ENCODE data around the gene HOXC5.
"Not testable (repeated sequence)": the region's sequence is repeated elsewhere in the genome, so short reads cannot be mapped to it uniquely, and the experiment has no call there.

Gene HOXC5

DNA sequence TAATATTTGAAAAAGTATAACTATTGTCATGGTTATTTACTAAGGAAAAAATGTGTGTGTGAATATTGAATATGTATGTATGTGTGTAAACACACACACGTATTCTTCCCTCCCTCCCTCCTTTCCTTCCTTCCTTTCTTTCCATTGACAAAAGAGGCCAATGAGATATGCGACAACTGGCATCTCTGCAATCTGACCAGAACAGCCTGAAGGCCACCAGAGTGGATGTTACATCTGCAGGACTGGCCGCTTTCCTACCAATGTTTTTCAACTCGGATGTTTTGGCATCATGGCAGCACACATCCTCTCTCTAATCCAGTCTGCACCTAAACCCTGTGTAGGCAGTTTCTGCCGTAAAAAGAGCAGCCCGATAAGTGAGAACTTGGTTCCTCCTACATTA, 41.5 kb downstream of the HOXC5 start:
- DNase-seq = no peak
- in situ Hi-C loops (cut with HindIII; ENCODE audit: low pct_ligation_motif_present, low pct_unique_long_range_greater_than_20kb, low sequenced_read_pairs) = no loop called here

DNA sequence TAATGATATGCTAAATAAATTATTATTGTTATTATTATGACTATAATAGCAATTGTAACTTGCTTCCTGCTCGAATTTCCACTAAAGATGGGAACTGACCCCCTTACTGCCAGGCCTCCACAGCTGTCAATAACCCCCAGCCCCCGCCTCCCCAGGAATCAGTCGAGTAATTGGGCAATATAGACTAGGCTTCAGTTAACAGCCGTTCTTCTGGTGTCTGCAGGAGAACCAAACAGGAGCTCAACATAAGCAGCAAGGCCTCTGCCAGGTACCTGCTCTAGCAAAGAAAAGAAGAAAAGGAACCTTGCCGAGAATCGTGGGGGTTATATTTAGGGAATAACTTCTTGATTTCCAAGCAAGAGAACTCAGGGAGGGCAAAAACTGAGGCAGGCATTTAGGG, 42.6 kb downstream of the HOXC5 start:
- DNase-seq = no peak
- in situ Hi-C loops (cut with HindIII; ENCODE audit: low pct_ligation_motif_present, low pct_unique_long_range_greater_than_20kb, low sequenced_read_pairs) = no loop called here

DNA sequence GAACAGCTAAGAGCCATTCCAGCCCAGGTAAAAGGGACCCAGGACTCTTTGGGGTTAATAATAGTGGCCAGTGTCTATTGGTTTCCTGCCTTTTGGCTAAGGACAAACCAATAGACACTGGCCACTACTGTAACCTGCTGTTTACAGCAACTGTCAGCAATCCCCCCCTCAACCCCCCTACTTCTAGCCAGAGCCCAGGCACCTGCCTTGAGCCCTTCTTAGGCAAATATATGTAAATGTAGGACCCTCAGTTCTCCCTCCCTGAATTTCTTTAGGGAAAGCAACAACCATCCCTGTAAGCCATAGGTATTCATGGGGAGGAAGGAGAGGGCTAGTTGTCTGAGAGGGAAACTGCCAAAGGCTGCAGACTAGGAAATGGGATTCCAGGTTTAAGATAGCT, 43.1 kb downstream of the HOXC5 start:
- no peak for DNase-seq
- in situ Hi-C loops (cut with HindIII; ENCODE audit: low pct_ligation_motif_present, low pct_unique_long_range_greater_than_20kb, low sequenced_read_pairs) = no loop called here

DNA sequence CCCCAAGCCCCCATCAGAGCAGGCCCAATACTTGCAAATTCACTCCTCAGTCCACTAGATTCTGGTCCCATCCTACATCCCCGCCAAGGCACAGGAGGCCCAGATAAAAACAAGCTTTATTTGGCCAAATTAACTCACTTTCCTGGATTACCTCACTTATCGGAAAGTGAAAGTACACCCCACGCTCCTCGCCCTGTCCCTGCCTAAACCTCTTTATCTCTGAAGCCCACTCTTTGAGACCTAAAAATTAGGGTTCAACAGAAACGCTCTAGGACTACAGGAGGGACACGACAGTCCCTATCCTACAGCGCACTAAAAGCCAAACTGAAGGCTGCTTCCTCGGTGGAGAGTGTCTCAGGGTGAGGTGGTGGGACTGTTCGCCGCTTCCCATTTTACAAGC, 45.0 kb downstream of the HOXC5 start:
- DNase-seq; in situ Hi-C loops (cut with HindIII; ENCODE audit: low pct_ligation_motif_present, low pct_unique_long_range_greater_than_20kb, low sequenced_read_pairs): not testable (repeated sequence)

DNA sequence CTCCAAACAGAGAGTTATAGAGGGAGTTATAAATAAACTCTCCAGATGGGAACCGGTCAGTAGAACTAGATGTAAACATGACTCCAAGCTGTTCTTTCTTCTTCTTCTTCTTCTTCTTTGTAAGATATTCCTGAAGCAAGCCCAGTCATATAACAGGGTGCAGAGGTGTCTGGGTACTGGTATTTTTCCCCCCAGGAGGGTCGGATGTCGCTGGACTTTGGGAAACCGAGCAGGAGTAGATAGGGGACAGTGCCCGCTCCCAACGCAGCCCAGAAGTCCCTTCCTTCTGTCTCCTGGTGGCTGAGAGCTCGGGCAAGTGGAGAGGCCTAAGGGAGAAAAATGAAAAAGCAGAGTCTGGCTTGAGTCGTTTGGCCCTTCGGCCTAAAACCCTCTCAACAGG, 46.3 kb downstream of the HOXC5 start:
- DNase-seq; in situ Hi-C loops (cut with HindIII; ENCODE audit: low pct_ligation_motif_present, low pct_unique_long_range_greater_than_20kb, low sequenced_read_pairs): not testable (repeated sequence)

DNA sequence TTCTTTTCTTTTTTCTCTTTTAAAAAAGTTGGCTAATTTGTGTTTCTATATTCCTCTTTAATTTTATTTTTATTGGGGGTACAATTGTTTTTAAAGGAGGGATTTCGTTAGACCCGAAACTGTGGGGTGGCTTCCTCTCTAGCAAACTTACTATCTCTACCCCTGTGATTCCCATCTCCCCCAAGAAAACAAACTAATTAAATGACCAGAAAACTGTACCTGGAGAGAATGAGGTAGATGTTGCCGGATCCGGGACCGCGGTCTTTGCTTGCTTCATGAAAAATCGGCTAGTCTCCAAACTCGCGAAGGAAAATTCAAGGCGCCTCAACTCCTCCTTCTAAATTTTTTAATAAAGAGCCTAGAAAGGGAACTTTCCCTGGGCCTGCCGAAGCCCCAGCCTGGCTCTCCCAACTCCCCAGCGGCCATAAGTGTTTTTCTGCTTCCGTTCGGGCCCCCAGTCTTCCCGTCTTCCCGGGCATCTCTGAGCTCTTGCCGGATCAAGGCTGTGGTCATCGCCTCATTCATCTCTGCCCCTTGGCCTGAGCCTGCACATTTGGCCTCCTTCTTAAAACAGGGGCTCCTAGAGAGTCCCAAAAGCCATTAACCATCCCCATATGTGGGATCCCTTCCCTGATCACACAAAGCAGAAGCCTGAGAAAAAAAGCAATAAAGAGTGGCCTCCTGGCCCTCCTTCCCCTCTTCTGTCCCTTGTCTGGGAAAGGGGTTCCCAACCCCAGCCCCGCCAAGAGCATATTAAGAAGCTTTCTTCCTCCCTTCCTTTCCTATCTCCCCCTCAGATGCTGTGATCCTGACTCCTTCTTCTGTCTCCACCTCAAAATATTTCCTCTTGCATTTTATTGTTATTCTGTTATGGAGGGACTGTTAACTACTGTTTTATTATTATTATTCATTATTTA, 47.4 kb downstream of the HOXC5 start:
- in situ Hi-C loops (cut with HindIII; ENCODE audit: low pct_ligation_motif_present, low pct_unique_long_range_greater_than_20kb, low sequenced_read_pairs); DNase-seq: not testable (repeated sequence)

DNA sequence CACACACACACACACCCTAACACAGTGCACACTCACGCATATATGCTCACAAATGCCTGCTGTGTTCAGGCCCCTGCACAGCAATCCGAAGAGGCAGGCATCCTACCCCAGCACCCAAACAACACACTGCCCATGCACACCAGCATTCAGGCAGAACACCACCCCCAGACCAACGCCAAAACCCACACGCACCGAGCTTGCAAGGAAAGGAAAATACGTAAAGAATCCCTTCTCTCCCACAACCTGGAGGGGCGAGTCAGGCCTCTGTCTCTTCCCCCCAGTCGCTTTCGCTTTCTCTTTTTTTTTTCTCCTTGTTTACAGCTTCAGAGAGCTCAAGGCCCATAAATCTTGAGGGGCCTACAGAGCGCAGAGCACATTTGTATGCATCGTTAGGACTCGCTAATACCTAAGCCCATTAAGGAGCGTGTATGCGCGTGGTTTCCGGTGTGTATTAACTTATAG, 48.2 kb downstream of the HOXC5 start:
- in situ Hi-C loops (cut with HindIII; ENCODE audit: low pct_ligation_motif_present, low pct_unique_long_range_greater_than_20kb, low sequenced_read_pairs); DNase-seq: not testable (repeated sequence)

DNA sequence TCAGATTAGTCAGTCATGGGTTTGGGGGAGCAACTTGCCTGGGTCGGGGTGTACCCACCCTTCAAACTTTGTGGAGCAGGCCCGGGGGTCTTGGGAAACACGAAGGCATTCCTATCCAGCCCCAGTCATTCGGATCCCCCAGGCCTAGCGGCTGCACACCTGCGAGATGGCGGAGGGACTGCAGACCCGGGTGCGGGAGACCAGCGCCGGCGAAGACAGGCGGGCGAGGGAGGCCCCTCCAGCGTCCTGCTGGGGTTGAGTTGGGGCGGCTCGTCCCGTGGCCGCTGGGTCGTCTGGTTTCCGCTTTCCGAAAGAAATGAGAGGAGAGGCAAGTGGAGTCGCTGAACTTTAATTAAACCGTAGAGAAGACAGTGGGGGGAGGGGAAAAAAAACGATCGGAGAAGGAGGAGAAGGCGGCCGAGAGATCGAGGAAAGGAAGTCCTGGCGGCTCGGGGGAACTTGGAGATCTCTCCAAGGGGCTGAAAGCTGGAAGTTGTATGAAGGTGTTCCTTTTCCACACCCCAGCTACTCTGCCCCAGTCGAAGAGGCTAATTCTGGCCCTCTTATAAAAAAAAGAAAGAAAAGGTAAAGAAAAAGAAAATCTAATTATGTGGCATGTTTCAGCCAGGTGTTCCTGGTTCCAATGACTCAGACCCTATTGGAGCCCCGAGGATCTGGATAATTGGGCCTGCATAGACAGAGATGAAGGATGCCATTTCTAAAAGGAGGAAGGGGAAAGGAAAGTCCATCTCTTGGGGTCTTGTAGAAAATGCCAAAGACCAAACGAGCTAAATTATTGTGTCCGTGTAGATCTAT, 48.9 kb downstream of the HOXC5 start:
- DNase-seq; in situ Hi-C loops (cut with HindIII; ENCODE audit: low pct_ligation_motif_present, low pct_unique_long_range_greater_than_20kb, low sequenced_read_pairs): not testable (repeated sequence)

DNA sequence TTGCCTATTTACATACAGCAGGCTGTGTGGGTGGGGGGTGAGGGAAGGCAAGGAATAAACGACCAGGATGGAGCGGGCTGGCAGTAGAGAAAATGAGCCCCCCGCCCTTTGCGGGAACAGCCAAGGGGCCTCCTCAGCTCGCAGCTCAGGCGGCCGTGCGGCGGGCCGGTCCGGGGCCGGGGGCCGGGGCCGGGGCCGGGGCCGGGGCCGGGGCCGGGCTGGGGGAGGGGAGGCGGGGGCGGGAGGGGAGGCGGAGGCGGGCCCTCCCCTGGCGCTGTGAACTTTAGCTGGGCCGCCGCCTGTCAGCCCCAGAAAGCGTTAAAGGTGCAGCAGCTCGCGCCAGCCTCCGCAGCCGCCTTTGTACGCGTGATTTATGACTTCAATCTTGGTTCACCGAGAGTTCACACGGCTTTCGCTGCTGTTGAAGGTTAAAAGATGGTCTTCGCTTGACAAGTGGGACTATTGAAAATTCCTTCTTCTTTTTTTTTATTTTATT, 49.6 kb downstream of the HOXC5 start:
- peak; percentile 32 for DNase-seq
- in situ Hi-C loops (cut with HindIII; ENCODE audit: low pct_ligation_motif_present, low pct_unique_long_range_greater_than_20kb, low sequenced_read_pairs) = no loop called here

All from ACHN (cell line).